Neural progenitor cell (in vitro differentiated cells): ENCODE results near the gene NEUROG1. TPM values are rescaled to one million over a fixed set of nuclear protein-coding genes. Genes with fewer than 3 reads are reported as not detected.

Experiments
- DNase-seq: peaks from one replicate; pipeline ENCODE4 v3.0.0-alpha.2; 2016; ENCODE audit warnings: low spot score
- H2AFZ ChIP-seq: fragments of 200-600 bp; sonication (generic); replicated peaks from 2 replicates; pipeline ENCODE4 v1.6.1; 2016; ENCODE audit warnings: antibody characterized with exemption
- H3F3A ChIP-seq: fragments of 200-600 bp; sonication (generic); 2 replicates; pipeline ENCODE4 v1.6.1; 2016; ENCODE audit warnings: antibody characterized with exemption, low read depth
- H3K27ac ChIP-seq: fragments of 200-600 bp; sonication (generic); 2 replicates; pipeline ENCODE4 v1.5.1; 2016; ENCODE audit warnings: mild to moderate bottlenecking
- H3K27me3 ChIP-seq: fragments of 200-600 bp; sonication (generic); 2 replicates; pipeline ENCODE4 v1.6.1; 2016; ENCODE audit warnings: mild to moderate bottlenecking, moderate library complexity
- H3K36me3 ChIP-seq: fragments of 200-600 bp; sonication (generic); 2 replicates; pipeline ENCODE4 v1.5.1; 2016
- H3K4me1 ChIP-seq: fragments of 200-600 bp; sonication (generic); 2 replicates; pipeline ENCODE4 v1.6.1; 2016; ENCODE audit warnings: mixed run types
- H3K4me2 ChIP-seq: fragments of 200-600 bp; sonication (generic); 2 replicates; pipeline ENCODE4 v1.6.1; 2016
- H3K4me3 ChIP-seq: fragments of 200-600 bp; sonication (generic); 2 replicates; pipeline ENCODE4 v1.5.1; 2016
- H3K79me2 ChIP-seq: fragments of 200-600 bp; sonication (generic); 2 replicates; pipeline ENCODE4 v1.6.1; 2016; ENCODE audit warnings: low read depth
- H3K9ac ChIP-seq: fragments of 200-600 bp; sonication (generic); 2 replicates; pipeline ENCODE4 v1.6.1; 2016
- H3K9me3 ChIP-seq: fragments of 200-600 bp; sonication (generic); 2 replicates; pipeline ENCODE4 v1.5.1; 2016; ENCODE audit warnings: low read depth
- H4K20me1 ChIP-seq: fragments of 200-600 bp; sonication (generic); 2 replicates; pipeline ENCODE4 v1.6.1; 2016; ENCODE audit warnings: low read depth
- H3K27ac Mint-ChIP-seq: 3 replicates; pipeline ENCODE4 v1.8.0; 2021; ENCODE audit warnings: mixed read lengths
- H3K27me3 Mint-ChIP-seq: 2 replicates; pipeline ENCODE4 v1.8.0; 2022; ENCODE audit warnings: low read depth, mild to moderate bottlenecking, inconsistent platforms, moderate library complexity, mixed read lengths; ENCODE audit not compliant: insufficient read depth
- H3K36me3 Mint-ChIP-seq: 3 replicates; pipeline ENCODE4 v1.8.0; 2021; ENCODE audit warnings: mixed read lengths
- H3K4me1 Mint-ChIP-seq: 3 replicates; pipeline ENCODE4 v1.8.0; 2021; ENCODE audit warnings: mixed read lengths
- H3K4me3 Mint-ChIP-seq: 3 replicates; pipeline ENCODE4 v1.8.0; 2021; ENCODE audit warnings: mild to moderate bottlenecking, moderate library complexity, mixed read lengths
- H3K9me3 Mint-ChIP-seq: 3 replicates; pipeline ENCODE4 v1.8.0; 2020; ENCODE audit warnings: mixed read lengths
- CTCF ChIP-seq: fragments of 200-600 bp; sonication (generic); IDR thresholded peaks from 2 replicates; pipeline ENCODE4 v1.5.1; 2017; ENCODE audit warnings: antibody characterized with exemption, mild to moderate bottlenecking
- EZH2 ChIP-seq: fragments of 200-600 bp; sonication (generic); IDR thresholded peaks from 2 replicates; pipeline ENCODE4 v1.6.1; 2017; ENCODE audit warnings: antibody characterized with exemption, mild to moderate bottlenecking, moderate library complexity
- EZH2phosphoT487 ChIP-seq: fragments of 200-600 bp; sonication (generic); IDR thresholded peaks from 2 replicates; pipeline ENCODE4 v1.6.1; 2017; ENCODE audit warnings: antibody characterized with exemption
- total RNA-seq: library from RNA; depleted of rRNA; stranded (reverse); fragments of >200 nt; gene quantifications from 2 replicates; pipeline ENCODE4 v1.2.3, GENCODE V29; 2015; ENCODE audit warnings: low replicate concordance

The NEUROG1 gene
- total RNA-seq, 1 donor from 2014 or later = not detected

- H3K4me3 Mint-ChIP-seq = no peak overlapping the region
- Histone ChIP-seq H3K27ac (no peak overlapping the region), H3K4me2 (no peak overlapping the region), H3K79me2 (no peaks in the 10 kb centered on the region), H3K9me3 (no peaks in the 10 kb centered on the region), H3K36me3 (no peaks in the 10 kb centered on the region), H3K9ac (no peak overlapping the region), H4K20me1 (peaks cover 60% of the 10 kb centered on the region), H3K4me1 (peaks cover 22% of the 10 kb centered on the region), H3K27me3 (peaks cover 99% of the 10 kb centered on the region), H3K4me3 (no peak overlapping the region), H2AFZ (no peak overlapping the region), H3F3A (peaks cover 23% of the 10 kb centered on the region)
- H3K27ac Mint-ChIP-seq = no peak overlapping the region
- peaks cover 46% of the 10 kb centered on the region for H3K4me1 Mint-ChIP-seq
- TF ChIP-seq EZH2phosphoT487 (no peak), EZH2 (no peak), CTCF (no peak)
- DNase-seq = no peak
- no peaks in the 10 kb centered on the region for H3K9me3 Mint-ChIP-seq
- H3K27me3 Mint-ChIP-seq = peaks cover 60% of the 10 kb centered on the region
- H3K36me3 Mint-ChIP-seq = no peaks in the 10 kb centered on the region
Measured at GRCh38 chr5:135549413-135549812, 13.6 kb upstream of the NEUROG1 start.

- H3F3A ChIP-seq = peaks cover 39% of the 10 kb centered on the region
- Mint-ChIP-seq H3K4me1 (peaks cover 58% of the 10 kb centered on the region), H3K27ac (no peak overlapping the region), H3K36me3 (no peaks in the 10 kb centered on the region), H3K9me3 (no peaks in the 10 kb centered on the region), H3K27me3 (peaks cover 70% of the 10 kb centered on the region), H3K4me3 (no peak overlapping the region)
- no peak overlapping the region for H3K9ac ChIP-seq
- peaks cover 38% of the 10 kb centered on the region for H3K4me1 ChIP-seq
- no peak overlapping the region for H2AFZ ChIP-seq
- H3K27ac ChIP-seq = no peak overlapping the region
- H3K4me2 ChIP-seq = no peak overlapping the region
- no peaks in the 10 kb centered on the region for H3K9me3 ChIP-seq
- no peaks in the 10 kb centered on the region for H3K79me2 ChIP-seq
- peaks cover 100% of the 10 kb centered on the region for H3K27me3 ChIP-seq
- DNase-seq = no peak
- H3K4me3 ChIP-seq = no peak overlapping the region
- TF ChIP-seq CTCF (no peak), EZH2 (no peak), EZH2phosphoT487 (no peak)
- H4K20me1 ChIP-seq = peaks cover 77% of the 10 kb centered on the region
- H3K36me3 ChIP-seq = no peaks in the 10 kb centered on the region
Measured at GRCh38 chr5:135547590-135548254, 12.0 kb upstream of the NEUROG1 start.

GRCh38 chr5:135546912-135547311, 11.1 kb upstream of the NEUROG1 start:
- DNase-seq = no peak
- H3K9me3 Mint-ChIP-seq = no peaks in the 10 kb centered on the region
- Histone ChIP-seq H3K27ac (no peak overlapping the region), H3K9ac (no peak overlapping the region), H3K27me3 (peaks cover 100% of the 10 kb centered on the region), H4K20me1 (peaks cover 81% of the 10 kb centered on the region), H3K79me2 (no peaks in the 10 kb centered on the region), H3K4me1 (peaks cover 46% of the 10 kb centered on the region), H3K9me3 (no peaks in the 10 kb centered on the region), H3K36me3 (no peaks in the 10 kb centered on the region), H3K4me2 (no peak overlapping the region), H2AFZ (no peak overlapping the region), H3F3A (peaks cover 48% of the 10 kb centered on the region), H3K4me3 (no peak overlapping the region)
- peaks cover 65% of the 10 kb centered on the region for H3K4me1 Mint-ChIP-seq
- no peak overlapping the region for H3K27ac Mint-ChIP-seq
- no peak overlapping the region for H3K4me3 Mint-ChIP-seq
- TF ChIP-seq EZH2phosphoT487 = no peak
- no peak for TF ChIP-seq CTCF
- TF ChIP-seq EZH2 = no peak
- H3K27me3 Mint-ChIP-seq = peaks cover 75% of the 10 kb centered on the region
- H3K36me3 Mint-ChIP-seq = no peaks in the 10 kb centered on the region
